Activated CD4-positive, alpha-beta T cell treated with anti-CD3 and anti-CD28 coated beads, Interleukin-2, amount 50 U/mL, for 1 hour (primary cell): Measurements from ENCODE around the gene PLXNA2.
A peak's percentile ranks its signal among the peaks of the same experiment; 100 is the strongest.

ENCODE experiments used
- DNase-seq: peaks from one replicate; pipeline ENCODE4 v3.0.0-alpha.2; 2020

PLXNA2 gene

DNA sequence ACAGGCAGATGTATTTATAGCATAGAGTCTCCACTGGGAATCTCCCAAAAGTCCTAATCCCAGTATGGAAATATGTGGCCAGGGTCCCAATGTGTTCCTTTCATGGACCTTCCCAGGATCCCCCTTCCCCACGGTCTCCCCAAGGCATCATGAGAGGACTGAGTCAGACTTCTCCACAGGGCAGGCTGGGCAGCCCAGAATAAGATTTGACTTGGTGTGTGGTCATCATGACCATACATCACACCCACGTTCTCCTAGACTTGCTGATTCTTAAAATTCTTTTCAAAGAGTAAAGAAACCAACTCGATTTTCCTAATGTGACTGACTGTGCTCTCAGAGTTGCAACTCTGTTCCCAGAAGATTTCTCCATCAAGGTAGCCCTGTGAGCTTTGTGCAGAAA is 239.3 kb downstream of the PLXNA2 start:
- DNase-seq = no peak

DNA sequence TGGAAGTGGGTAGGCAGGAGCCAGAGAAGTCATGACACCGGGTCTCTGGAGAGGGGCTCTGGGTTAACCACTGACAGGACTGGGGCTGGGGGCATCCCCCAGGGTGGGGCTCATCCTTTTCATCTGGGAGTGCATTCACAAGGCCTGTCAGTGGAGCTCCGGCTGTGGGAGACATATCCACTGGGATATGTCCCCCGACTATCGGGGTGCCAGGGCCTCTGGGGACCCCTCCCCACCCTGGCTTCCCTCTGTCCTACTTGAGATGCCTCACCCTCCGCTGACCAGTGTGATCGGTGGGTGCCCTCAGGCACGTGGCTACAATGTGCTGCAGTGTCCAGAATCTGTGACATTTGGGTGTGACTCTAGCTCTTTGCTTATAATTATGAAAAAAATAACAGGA is 240.9 kb downstream of the PLXNA2 start:
- no peak for DNase-seq

DNA sequence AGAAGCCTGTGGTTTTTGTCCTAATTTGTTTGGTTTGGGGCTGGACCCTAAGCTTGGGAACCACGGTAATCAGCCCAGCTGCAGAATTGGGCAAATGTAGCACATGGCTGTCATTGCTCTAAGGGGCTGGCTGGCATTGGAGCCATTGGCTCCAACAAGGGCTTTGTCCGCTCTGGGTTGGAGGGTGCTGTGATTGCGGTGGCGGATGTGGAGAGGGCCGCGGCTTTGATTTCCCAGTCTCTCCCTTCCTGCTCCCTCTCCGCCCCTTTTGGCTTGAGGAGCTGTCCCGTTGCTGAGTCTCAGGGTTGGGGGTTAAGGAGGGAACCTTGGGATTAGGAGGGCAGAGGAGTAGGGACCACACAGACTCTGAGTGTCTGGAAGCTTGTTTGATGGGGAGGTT is 241.5 kb downstream of the PLXNA2 start:
- DNase-seq = no peak

DNA sequence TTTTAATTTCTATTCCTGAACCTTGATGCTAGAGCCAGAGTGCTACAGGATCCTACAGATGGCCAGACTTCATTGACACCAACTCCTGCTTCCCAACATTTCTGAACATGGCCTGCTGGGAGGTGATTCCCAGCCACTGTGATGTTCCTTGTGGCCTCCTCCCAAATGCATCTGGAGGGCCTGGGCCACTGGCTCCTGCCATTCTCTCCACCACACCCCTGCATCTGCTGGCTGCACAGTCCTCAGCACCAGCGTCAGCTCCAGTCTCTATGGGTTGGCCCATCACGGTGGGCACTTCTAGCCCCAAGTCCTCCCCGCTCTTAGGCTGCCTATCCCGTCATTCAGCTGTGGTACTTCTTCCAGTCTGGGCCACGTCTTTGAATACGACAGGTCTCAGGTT is 242.1 kb downstream of the PLXNA2 start:
- no peak for DNase-seq

DNA sequence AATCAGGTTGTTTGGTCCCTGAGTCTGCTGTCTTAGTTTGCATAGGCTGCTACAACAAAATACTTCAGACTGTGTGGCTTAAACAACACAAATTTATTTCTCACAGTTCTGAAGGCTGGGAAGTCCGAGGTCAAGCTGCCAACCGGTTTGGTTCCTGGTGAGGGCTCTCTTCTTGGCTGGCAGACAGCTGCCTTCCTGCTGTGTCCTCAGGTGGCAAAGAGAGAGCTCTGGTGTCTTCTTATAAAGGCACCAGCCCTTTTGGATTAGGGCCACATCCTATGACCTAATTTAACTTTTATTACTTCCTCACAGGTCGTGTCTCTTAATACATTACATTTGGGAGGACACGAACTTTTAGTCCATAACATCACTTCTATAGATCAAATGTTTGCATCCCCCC is 243.7 kb downstream of the PLXNA2 start:
- no peak for DNase-seq

DNA sequence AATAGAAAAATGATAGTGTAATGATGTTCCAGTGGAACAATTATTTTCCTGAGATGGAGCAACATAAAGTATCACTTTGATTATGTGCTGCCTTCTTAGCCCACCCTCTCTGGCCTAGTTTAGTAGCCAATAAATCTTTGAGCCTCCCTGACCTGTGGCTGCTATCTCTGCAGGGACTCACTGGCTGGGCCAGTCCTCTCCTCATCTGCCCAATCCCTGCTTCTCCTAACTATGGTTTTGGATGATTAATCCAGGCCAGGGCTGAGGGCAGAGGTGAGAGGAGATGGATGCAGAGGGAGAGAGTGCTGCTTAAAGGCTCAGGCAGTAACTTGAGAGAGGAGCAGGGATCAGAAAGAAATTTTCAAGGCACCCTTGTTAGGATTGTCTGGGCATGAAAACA is 244.2 kb downstream of the PLXNA2 start:
- DNase-seq = no peak

DNA sequence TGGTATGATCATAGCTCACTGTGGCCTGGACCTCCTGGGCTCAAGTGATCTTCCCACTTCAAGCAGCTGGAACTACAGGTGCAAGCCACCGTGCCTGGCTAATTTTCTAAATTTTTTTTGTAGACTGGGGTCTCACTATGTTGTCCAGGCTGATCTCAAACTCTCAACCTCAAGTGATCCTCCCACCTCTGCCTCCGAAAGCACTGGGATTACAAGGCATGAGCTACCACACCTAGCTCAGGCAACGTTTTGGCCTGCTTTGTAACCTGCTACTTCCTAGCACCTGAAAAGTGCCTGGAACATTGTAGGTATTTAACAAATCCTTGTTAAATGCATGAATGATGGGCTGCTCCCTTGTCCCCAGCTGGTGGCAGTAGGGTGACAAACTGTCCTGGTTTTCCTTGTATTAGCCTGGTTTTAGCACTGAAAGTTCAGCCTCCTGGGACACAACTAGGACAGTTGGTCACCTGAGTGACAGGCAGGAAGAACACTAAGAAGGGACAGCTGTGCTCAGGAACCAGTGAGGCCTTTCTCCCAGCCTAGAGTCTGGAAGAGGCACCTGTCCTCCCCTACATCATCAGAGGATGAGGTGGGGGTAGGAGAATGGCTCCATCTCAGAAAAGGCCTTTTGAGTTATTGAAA is 244.8 kb downstream of the PLXNA2 start:
- no peak for DNase-seq

DNA sequence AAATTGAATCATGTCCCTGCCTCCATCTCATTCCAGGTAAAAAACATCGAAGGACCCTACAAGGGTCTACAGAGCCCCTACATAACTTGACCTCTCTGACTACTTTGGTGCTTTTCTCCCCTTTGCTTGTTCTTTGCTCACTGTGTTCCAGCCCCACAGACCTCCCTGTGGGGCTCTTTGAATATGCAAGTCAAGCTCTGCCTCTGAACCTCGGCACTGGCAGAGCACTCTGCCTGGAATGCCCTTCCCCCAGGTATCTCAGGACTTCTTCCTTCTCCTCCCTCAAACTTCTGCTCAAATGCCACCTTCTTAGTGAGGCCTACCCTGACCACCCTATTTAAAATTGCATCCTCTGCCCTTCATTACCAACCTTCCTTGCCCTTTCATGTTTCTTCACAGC is 245.5 kb downstream of the PLXNA2 start:
- DNase-seq = no peak

DNA sequence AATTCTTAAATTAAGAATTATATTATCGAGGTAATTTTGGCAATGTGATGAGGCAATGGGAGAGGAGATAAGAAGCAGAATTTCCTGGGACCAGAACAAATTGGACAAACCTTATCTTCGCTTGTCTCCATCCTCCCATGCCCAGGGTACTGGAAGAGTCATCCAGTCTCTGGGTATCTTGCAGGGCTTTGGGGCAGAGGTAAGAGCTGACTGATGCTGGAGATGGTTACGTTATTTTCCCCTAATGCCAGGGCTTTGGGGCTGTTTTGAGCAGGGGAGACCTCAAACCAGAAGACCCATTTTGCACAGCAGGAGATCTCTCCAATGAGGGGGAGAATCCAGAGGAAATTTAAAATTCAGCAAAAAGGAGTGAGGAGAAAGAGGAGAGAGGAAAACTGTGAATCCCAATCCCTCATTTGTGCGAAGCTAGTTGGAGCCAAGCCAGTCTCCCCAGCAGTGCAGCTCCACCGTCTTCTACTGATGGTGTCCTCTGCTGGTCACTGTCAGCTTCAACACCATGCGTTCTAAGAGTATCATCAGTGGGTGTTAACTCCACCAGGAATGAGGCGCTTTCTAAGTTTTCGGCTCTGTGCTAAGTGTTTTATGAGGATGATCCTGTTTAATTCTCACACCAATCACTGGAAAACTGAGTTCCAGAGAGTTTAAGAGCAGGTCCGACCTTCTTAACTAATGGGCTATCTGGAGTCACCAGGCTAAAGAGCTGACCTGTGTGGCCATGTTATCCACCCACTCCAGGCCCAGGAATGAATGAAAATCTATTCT is 246.5 kb downstream of the PLXNA2 start:
- peak; percentile 41 for DNase-seq

DNA sequence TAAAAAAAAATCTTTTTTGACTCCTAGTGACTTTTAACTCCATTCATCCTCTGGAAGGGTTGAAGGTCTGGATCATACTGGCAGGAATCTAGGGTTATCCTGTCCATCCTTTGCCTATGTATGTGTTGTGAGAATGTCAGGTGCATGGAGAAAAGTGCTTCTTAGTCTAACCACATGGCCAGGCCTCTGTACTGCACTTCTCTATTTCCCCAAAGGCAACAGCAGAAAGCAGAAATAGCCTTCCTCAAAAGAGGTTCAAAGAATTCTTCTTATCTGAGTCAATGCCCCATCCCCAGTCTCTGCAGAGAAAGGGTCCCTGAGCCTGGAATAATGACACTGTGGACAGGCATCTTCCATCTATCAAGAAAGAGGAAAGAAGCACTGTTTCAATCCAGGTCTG is 247.5 kb downstream of the PLXNA2 start:
- DNase-seq = no peak

DNA sequence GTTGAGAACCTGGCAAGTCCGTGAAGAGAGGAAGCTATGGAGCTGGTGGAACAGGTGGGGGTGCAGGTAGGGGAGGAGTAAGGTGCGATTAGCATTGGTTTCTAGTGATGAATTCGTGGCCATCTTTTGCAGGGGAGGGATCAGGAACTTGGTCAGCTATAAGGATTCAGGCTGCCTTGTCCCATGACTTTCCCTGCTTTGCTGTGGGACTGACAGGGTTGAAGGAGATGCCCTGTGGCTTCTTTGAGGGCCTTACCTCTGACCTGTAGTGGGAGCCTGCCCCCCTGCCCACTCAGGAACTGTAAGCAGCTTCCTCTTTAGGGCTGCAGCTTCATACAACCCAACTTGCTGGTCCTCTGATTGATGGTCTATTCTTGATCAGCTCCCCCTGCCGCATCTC is 248.6 kb downstream of the PLXNA2 start:
- DNase-seq = no peak

DNA sequence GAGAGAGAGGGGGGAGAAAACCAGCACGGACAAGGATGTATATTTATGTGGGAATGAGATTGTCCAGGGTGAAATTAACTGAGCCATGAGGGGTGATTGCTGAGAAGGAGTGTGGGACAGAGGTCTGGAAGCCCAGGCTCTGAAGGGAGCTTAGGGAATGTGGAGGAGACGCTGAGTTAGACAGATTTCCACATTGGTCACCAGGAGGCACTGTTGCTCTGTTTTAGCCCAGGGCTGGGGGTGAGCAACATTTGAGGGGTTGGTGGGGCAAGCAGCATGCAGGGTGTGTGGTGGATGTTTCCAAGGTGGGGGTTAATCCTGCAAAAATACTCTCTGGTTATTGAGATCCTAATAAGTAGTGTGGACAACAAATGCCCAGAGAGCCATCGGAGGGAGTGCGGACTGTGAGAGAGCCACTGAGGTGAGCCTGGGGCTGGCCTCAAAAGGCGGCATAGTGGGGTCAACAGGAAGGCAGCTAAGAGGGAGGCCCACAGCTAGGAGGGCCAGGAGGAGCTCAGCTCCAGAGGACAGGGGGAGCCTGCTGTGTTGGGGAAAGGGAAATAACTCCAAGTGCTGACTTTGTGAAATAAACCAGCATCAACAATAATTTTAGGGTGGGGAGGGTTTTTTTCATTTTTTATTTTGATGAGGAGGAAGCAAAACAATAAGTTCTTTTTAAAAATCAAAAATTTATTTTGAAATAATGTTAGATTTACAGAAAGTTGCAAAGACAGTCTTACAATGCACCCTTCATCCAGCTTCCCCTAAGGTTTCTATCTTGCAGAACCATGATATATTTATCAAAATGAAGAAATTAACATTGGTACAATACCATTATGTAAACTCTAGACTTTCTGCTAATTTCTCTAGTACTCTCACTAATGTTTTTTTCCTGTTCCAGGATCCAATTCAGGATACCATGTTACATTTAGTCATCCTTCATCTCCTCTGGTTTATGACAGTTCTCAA is 250.4 kb downstream of the PLXNA2 start:
- no peak for DNase-seq

DNA sequence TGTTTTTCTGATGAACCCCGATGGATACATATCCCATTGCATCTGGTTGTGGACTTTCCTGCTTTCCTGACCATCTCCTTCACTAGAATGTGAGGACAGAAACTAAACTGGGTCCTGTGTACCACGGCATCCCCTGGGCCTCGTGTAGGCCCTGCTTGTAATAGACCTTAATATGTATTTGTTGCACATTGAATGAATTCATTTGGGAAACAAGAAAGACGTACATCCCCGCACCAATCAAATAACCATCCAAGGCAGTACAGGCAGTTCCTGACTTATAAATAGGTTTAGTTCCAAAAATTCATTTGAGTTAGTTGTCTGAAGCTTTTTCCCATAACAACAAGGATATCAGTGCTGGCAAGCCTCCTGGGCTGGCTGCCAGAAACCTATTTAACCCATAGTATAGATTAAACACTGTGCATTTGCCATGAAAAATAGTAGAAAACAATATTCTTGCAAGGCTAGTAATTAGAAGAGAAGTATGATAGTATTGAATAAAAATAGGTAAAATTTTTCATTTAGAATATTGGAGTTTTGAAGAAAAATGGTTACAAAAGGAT is 251.4 kb downstream of the PLXNA2 start:
- DNase-seq = no peak

DNA sequence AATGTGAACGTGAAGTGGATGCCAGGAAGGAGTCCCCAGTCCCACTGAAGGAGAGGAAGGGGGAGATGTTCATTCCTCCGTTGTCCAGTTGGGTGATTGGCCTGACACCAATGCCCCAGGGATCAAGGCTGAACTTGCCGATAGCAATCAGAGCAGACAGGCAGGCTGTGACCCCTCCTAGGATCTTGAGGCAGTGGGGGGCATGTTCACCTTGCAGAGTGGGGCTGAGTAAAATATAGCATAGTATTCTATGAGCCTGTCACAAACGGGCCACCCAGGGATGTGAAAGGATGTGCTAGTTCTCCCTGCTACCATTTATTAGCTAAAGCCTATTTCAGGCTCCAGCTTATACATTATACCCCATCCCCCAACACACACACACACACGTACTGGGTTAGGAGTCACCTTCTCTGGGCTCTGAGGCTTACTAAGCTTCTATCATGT is 252.6 kb downstream of the PLXNA2 start:
- no peak for DNase-seq

DNA sequence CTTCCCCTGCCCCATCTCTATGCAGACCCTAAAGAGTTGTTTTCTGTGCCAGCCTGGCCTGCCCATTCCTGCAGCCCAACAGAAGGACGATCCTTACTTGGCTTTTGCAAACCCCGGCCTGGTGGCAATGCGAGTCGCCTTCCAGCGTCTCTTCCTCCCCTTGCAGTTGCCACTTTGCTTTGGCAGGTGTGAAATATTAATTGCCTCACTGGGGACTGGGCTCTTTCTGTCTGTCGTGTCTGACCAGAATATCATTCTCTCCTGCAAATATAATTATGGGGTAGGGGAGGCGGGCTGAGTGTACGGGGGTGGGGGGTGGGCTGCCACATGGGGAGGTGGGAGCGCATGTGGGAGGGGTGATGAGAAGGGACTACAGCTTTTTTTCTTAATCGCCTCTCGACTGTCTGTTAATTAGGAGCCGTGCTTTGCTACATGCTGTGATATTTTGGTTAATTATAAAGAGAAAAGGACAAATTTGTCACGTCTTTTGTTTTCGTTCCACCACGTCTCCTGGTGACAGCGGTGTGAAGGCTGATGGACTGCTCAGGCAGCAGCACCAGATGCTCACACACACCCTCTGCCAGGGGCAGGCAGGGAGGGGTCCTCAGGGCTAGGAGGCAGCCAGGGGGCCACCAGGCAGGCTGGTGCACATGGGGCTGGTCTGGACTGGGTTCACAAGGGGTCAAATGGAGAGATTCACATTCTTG is 253.2 kb downstream of the PLXNA2 start:
- no peak for DNase-seq

DNA sequence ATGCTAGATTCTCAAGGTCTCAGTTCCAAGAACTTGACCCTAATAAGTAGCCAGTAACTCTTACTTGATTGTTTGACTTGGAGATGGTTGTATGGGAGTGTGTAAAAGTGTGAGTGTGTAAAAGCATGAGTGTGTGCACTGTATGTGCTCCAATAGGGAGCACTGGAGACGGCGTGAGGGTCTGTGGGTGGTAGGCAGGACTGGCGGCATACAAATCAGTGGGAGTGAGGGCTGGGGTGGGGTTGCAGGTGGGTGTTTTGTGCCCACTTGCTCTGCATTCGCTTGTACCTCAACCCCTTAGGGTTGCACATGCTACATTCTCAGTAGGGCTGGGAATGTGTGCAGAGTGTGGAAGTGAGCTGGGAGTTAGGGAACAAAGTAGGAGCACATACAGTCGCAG is 253.7 kb downstream of the PLXNA2 start:
- no peak for DNase-seq

DNA sequence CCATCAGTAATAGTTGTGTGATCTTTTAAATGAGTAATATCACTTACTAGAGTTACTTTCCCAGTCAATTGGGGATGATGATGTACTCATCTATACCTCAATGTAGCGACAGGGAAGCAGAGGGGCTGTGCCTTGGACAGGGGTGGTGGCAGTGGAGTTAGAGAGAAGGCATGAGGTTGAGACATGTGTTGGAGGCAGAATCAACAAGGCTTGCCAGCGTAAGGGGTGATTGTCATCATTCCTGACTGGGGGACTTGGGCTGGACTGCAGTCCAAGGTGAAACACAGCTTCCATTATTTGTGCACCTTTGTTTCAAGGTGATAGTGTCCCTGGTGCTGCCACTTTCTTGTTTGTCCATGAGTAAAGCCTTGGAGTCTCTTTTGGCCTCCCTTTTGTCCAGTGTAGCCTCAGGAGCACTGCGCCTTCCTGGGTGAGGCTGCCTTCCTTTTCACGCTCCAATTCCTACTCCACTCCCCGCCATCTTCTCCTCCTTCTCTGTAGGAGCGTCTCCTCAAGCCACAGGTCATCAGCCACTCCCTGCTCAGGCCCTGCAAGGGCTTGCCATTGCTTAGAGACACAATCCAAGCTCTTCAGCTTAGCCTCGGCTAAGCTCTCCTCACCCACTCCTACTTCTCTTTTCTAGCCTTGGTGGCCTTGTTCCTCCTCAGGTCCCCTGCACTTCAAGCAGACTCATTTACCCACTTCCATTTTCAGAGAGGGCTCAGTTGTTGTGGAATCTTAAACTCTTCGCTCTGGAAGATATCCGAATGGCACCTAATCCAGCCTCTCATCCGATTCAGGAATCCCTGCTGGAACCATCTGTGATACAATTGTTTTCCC is 255.6 kb downstream of the PLXNA2 start:
- DNase-seq = no peak

DNA sequence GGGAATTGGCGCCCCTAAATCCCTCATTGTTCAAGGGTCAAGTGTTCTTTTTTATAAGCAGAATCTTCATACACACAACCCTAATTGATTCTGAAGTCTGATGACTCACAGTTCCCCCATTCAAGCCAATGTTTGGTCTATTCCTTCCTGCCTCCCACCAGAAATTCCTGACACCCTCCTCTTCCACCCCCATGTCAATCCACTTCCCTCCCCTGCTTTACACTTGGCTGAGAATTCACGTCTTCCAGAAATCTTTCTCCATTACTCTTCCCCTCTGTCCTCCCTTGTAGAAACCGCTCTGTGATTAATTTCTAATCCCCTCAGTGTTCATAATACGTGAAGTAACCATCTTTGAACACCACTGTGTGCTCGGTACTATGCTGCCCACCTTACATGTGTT is 257.0 kb downstream of the PLXNA2 start:
- DNase-seq = no peak

DNA sequence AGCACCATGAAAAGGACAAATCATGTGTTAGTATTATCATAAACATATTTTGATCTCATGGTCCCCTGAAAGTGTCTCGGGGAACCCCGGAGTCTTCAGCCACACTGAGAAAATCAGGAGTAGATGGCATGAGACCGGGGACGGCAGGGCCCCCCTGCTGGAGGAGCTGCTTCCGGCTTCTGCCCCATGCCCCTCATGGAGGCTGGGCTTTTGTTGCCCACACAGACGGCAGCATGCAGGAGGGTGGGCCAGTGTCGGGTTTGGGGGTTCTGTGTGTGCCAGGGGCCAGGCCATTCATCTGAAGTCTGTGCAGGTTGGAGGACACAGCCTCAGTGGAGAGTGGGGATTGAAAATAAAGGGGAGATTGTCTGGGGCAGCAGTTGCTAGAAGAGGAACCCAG is 258.2 kb downstream of the PLXNA2 start:
- DNase-seq = no peak

DNA sequence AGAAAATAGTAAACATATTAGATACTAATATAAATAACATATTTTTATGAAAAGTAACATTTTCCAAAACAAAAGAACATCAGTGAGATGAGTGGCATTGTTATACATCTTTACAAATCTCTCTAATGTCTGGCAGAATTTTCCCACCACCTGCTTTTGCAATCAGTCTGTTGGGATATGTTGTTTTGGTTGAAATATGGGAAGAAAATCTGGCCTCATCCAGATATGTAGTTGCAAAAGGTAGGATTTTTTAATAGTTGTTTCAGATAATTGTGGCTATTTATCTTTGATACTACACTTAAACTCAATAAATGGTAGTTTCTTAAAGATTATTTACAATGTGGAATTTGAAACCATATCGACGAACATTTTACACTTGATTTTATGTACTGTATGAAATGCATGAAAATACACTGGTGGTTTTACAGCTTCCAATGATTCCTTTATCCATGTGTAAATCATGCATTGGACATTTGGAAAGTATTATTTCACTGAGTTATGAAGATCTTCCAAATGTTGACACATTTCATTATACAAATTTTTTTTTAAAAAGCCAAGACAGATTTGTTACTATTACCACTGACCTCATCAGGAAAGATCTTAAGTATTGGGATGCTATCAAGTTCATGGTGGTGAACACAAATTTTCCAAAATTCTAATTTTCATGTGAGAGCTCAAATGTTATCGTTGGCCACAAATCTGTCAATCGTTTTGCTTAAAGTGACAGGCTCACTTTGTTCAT is 259.2 kb downstream of the PLXNA2 start:
- DNase-seq = no peak
